Measurements from ENCODE around the gene DHX57.
"Not testable (repeated sequence)": the region's sequence is repeated elsewhere in the genome, so short reads cannot be mapped to it uniquely, and the experiment has no call there.

GRCh38 chr2:38795016-38795415, 80.7 kb downstream of the DHX57 start:
- TF ChIP-seq EZH2 (IDR thresholded peaks at IDR 0.05; ENCODE audit: borderline replicate concordance, low read length); CTCF (IDR thresholded peaks at IDR 0.05; ENCODE audit: low read length): not testable (repeated sequence)

Data from OCI-LY1 (cell line).